Measurements from ENCODE around the gene IGSF21. TPM values are rescaled to one million over a fixed set of nuclear protein-coding genes. Genes with fewer than 3 reads are reported as not detected.

The IGSF21 gene
- total RNA-seq, 1 donor from 2014 or later = not detected

DNA sequence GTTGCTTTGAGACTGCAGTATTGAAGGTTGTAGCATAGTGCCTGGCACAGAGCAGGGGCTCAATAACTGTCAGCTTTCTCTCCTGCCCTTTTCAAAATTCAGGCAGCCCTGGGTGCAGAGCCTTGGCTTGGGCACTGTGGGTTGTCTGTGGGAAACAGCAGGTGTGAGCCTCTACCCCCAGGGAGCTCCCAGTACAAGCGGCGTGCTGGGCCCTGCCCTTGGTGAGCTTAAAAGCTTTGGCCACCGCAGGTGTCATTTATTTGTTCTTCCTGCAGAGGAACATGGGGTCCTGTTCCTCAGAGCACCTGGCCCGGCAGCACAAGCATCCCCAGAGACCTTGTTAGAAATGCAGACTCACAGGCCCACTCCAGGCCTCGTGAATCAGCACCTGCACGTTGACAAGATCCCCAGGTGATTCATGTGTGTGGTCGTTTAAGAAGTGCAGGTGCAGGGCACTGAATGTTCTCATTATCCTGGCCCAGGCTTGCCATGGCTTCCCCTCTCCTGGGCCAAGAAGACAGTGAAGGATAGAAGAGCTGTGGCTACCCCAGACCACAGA, 29.9 kb upstream of the IGSF21 start:
- Mint-ChIP-seq H3K27me3 (peaks cover 41% of the 10 kb centered on the region), H3K36me3 (ENCODE audit: insufficient read depth) (no peaks in the 10 kb centered on the region), H3K9me3 (ENCODE audit: low read depth) (no peaks in the 10 kb centered on the region), H3K4me1 (ENCODE audit: low read depth) (peaks cover 2% of the 10 kb centered on the region), H3K27ac (no peak overlapping the region), H3K4me3 (ENCODE audit: low read depth) (no peak overlapping the region)
- no peak for DNase-seq (ENCODE audit: low spot score, unreplicated experiment)
- TF ChIP-seq, protein P1, sequence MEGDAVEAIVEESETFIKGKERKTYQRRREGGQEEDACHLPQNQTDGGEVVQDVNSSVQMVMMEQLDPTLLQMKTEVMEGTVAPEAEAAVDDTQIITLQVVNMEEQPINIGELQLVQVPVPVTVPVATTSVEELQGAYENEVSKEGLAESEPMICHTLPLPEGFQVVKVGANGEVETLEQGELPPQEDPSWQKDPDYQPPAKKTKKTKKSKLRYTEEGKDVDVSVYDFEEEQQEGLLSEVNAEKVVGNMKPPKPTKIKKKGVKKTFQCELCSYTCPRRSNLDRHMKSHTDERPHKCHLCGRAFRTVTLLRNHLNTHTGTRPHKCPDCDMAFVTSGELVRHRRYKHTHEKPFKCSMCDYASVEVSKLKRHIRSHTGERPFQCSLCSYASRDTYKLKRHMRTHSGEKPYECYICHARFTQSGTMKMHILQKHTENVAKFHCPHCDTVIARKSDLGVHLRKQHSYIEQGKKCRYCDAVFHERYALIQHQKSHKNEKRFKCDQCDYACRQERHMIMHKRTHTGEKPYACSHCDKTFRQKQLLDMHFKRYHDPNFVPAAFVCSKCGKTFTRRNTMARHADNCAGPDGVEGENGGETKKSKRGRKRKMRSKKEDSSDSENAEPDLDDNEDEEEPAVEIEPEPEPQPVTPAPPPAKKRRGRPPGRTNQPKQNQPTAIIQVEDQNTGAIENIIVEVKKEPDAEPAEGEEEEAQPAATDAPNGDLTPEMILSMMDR (IDR thresholded peaks at IDR 0.05; ENCODE audit: unreplicated experiment) = no peak

DNA sequence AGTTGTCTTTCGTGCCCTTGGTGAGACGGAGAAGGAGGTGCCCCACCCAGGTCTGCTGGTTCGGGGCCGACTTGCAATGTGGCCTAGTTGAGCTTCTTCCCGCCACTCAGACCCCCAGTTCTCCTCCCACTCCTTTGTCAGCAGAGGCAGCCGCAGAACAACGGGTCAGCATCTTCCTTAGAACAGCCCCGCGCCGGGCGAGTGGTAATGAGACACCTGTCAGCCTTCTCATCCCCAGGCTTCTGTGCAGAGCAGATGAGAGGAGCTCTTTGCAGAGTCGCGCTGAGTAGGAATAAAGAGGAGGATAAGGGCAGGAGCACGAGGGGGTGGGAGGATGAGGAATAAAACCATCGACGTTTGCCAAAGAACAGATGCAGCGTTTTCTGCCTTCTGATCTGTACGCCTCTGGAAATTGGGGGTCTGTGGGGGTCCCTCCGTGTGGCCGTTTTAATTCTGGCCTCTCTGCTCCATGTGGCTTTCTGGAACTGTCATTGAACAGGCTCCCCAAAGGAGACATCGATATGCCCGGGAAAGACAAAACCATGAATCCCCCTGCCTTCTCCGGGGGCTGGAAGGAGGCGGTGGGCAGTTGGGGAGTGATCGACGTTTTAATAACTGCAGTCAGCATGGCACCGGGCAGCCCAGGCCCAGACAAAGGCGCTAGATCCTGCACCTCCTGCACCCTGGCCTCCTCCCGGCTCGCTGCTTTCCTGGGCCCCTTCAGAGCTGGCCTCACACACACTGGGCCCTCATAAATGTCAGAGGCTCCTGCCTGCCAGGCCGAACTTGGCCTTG, 27.5 kb upstream of the IGSF21 start:
- Mint-ChIP-seq H3K27ac (no peak overlapping the region), H3K4me1 (ENCODE audit: low read depth) (peaks cover 2% of the 10 kb centered on the region), H3K9me3 (ENCODE audit: low read depth) (no peaks in the 10 kb centered on the region), H3K27me3 (peaks cover 46% of the 10 kb centered on the region), H3K36me3 (ENCODE audit: insufficient read depth) (no peaks in the 10 kb centered on the region), H3K4me3 (ENCODE audit: low read depth) (no peak overlapping the region)
- no peak for DNase-seq (ENCODE audit: low spot score, unreplicated experiment)
- TF ChIP-seq, protein P1 (IDR thresholded peaks at IDR 0.05; ENCODE audit: unreplicated experiment) = no peak

DNA sequence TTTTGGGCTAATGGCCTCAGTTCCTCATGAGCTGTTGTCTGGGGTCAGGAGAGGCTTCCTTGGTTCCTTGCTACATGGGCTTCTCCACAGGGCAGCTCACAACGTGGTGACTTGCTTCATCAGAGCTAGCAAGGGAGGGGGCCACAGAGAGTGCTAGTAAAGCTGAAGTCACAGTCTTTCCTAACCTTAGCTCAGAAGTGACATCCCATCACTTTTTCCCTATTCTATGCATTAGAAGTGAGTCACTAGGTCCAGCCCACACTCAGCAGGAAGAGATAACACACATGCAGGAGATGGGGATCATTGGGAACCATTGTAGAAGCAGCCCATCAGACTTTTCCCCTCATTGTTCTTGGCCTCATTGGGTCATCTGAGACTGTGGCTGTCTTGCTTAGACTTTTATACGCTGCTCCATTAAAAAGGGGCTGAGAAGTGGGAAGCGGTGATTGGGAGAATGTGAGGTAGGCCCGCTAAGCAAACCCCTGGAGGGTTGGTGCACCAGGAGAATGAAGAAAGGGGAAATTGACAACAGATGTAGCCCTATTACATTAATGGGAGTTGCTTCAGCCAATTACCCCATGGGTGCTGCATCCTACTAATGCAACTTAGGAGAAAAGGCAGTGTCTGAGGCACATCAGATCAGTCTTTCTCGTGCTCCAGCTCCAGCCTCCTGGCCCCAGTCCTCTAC, 22.1 kb upstream of the IGSF21 start:
- DNase-seq (ENCODE audit: low spot score, unreplicated experiment) = no peak
- Mint-ChIP-seq H3K27me3 (peaks cover 46% of the 10 kb centered on the region), H3K4me3 (ENCODE audit: low read depth) (no peak overlapping the region), H3K36me3 (ENCODE audit: insufficient read depth) (no peaks in the 10 kb centered on the region), H3K27ac (no peak overlapping the region), H3K9me3 (ENCODE audit: low read depth) (no peaks in the 10 kb centered on the region), H3K4me1 (ENCODE audit: low read depth) (no peaks in the 10 kb centered on the region)
- TF ChIP-seq, protein P1 (IDR thresholded peaks at IDR 0.05; ENCODE audit: unreplicated experiment) = no peak

DNA sequence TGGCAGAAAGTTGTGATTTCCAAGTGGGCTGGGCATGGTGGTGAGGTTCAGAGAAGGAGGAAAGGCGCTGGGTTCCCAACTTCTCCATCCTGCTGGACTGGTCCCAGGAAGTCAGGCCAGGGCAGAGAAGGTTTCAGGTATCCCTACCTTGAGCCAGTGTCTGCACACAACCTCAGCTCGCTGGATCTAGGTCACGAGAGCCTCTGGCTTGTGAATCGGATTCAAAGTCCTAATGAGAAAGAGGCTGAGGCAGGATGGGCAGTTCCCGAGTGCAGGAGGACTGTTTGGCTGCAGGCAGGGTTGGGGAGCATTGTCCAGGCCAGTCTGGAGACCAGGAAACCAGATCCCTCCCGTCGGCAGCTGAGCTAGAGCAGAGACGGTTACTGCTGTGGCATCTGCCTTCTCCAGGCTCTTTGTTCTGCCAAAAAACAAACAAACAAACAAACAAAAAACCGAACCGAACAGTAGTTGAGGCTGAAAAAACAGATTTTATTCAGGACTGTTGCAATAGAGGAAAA, 19.5 kb upstream of the IGSF21 start:
- Mint-ChIP-seq H3K4me1 (ENCODE audit: low read depth) (peaks cover 2% of the 10 kb centered on the region), H3K27me3 (peaks cover 56% of the 10 kb centered on the region), H3K9me3 (ENCODE audit: low read depth) (no peaks in the 10 kb centered on the region), H3K36me3 (ENCODE audit: insufficient read depth) (no peaks in the 10 kb centered on the region), H3K27ac (no peak overlapping the region), H3K4me3 (ENCODE audit: low read depth) (no peak overlapping the region)
- DNase-seq (ENCODE audit: low spot score, unreplicated experiment) = no peak
- TF ChIP-seq, protein P1 (IDR thresholded peaks at IDR 0.05; ENCODE audit: unreplicated experiment) = no peak

DNA sequence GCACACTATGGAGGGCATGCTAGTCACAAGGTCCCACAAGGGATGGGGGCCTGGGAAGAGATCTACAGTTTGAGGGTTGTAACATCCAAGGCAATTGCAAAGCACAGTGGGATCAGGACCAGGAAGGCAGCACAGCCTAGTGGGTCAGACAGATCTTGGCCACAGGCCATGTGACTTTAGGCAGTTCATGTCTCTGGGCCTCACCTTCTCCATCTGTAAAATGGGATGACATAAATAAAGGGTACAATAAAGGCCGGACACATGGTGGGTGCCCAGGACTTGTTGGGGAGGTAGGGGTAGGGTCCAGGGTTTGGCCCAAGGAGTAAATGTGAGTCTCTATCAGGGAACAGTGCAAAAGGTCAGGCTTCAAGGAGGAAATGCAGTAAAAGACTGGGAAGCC, 18.1 kb upstream of the IGSF21 start:
- H3K27ac Mint-ChIP-seq = no peak overlapping the region
- peaks cover 53% of the 10 kb centered on the region for H3K27me3 Mint-ChIP-seq
- H3K4me3 Mint-ChIP-seq (ENCODE audit: low read depth) = no peak overlapping the region
- TF ChIP-seq, protein P1 (IDR thresholded peaks at IDR 0.05; ENCODE audit: unreplicated experiment) = no peak
- no peaks in the 10 kb centered on the region for H3K36me3 Mint-ChIP-seq (ENCODE audit: insufficient read depth)
- DNase-seq (ENCODE audit: low spot score, unreplicated experiment) = no peak
- H3K9me3 Mint-ChIP-seq (ENCODE audit: low read depth) = no peaks in the 10 kb centered on the region
- H3K4me1 Mint-ChIP-seq (ENCODE audit: low read depth) = peaks cover 2% of the 10 kb centered on the region
